A549 (cell line): ENCODE measurements around the gene MAGI2. TPM values are rescaled to one million over a fixed set of nuclear protein-coding genes. Genes with fewer than 3 reads are reported as not detected.

Experiments used
- ATAC-seq, 2 experiments: fragments of 200-7000 bp in 1 of 2; fragments of >200 bp in 1 of 2; cut with Nextera tagmentation in 1 of 2; cut with Tn5 transposase in 1 of 2; 3 replicates each; pipeline versions ENCODE4 v1.8.0 to v1.9.1; 2018 to 2020; ENCODE audit warnings: mild to moderate bottlenecking in 1 of 2, moderate library complexity in 1 of 2
- CTCF ChIA-PET: fragments of 300-600 bp; sonication (Branson Sonifier 250); formaldehyde crosslinking; extraction: SDS; loops from one replicate; lab custom pipeline; 2021; ENCODE audit warnings: antibody characterized with exemption, inconsistent platforms; lab: Yijun Ruan, JAX
- POLR2A ChIA-PET: fragments of 350-600 bp; formaldehyde crosslinking; extraction: SDS; loops from one replicate; lab custom pipeline; 2021; ENCODE audit warnings: antibody characterized with exemption, inconsistent platforms; lab: Yijun Ruan, JAX
- DNase-seq, 2 experiments: peaks; one replicate each; pipeline versions ENCODE4 v3.0.0 to v3.0.0-alpha.2; 2011 to 2016; ENCODE audit warnings: low read depth in 1 of 2, low spot score in 1 of 2
- FAIRE-seq: peaks from 2 replicates; lab custom pipeline; 2011; peaks lifted over from hg19 to GRCh38; lab: Jason Lieb, UNC
- H3K27ac ChIP-seq, 2 experiments: fragments of >200 bp; sonication (Bioruptor Twin); formaldehyde crosslinking; 3 replicates each; pipeline ENCODE4 v1.5.1; 2016 to 2017
- H3K4me1 ChIP-seq: fragments of >200 bp; sonication (Bioruptor Twin); formaldehyde crosslinking; 3 replicates; pipeline ENCODE4 v1.6.1; 2016
- H3K4me2 ChIP-seq: fragments of >200 bp; sonication (Bioruptor Twin); formaldehyde crosslinking; 3 replicates; pipeline ENCODE4 v1.6.1; 2016
- H3K4me3 ChIP-seq: fragments of >200 bp; sonication (Bioruptor Twin); formaldehyde crosslinking; 3 replicates; pipeline ENCODE4 v1.5.1; 2016
- H3K9me3 ChIP-seq: fragments of >200 bp; sonication (Bioruptor Twin); formaldehyde crosslinking; 3 replicates; pipeline ENCODE4 v1.6.1; 2016
- BHLHE40 ChIP-seq: IDR thresholded peaks from 2 replicates; pipeline ENCODE4 v1.6.1; 2012; ENCODE audit warnings: low read depth, low read length, inconsistent platforms
- CEBPB ChIP-seq, 2 experiments: fragments of >200 bp in 1 of 2; sonication (Bioruptor Twin) in 1 of 2; formaldehyde crosslinking in 1 of 2; IDR thresholded peaks; 2 replicates each; pipeline ENCODE4 v1.6.1; 2012 to 2016
- ESRRA ChIP-seq: fragments of 150-350 bp; IDR thresholded peaks from 2 replicates; pipeline ENCODE4 v1.6.1; 2014; ENCODE audit warnings: mild to moderate bottlenecking, low read length, borderline replicate concordance
- FOXS1 ChIP-seq: fragments of 250-450 bp; sonication (Bioruptor Pico); IDR thresholded peaks from 2 replicates; pipeline ENCODE4 v1.5.0; 2020; ENCODE audit warnings: mild to moderate bottlenecking, moderate library complexity
- HDAC2 ChIP-seq: fragments of 200-600 bp; sonication (generic); IDR thresholded peaks from 2 replicates; pipeline ENCODE4 v1.6.1; 2016
- HEYL ChIP-seq: fragments of 250-450 bp; sonication (Bioruptor Pico); IDR thresholded peaks from 2 replicates; pipeline ENCODE4 v1.8.0; 2021; ENCODE audit warnings: mild to moderate bottlenecking, moderate library complexity
- HOXB5 ChIP-seq: fragments of 250-450 bp; sonication (Bioruptor Pico); IDR thresholded peaks from 2 replicates; pipeline ENCODE4 v1.5.0; 2020; ENCODE audit warnings: mild to moderate bottlenecking, moderate library complexity
- JUN ChIP-seq, 2 experiments: fragments of >200 bp; sonication (Bioruptor Twin); formaldehyde crosslinking; IDR thresholded peaks; 2 replicates in 1 of 2; 3 replicates in 1 of 2; pipeline ENCODE4 v1.6.1; 2016 to 2017
- JUNB ChIP-seq: fragments of >200 bp; sonication (Bioruptor Twin); formaldehyde crosslinking; IDR thresholded peaks from 2 replicates; pipeline ENCODE4 v1.6.1; 2016
- MAFK ChIP-seq: fragments of 450-650 bp; IDR thresholded peaks from 2 replicates; pipeline ENCODE4 v1.6.1; 2014; ENCODE audit not compliant: partially characterized antibody
- MAZ ChIP-seq: fragments of 150-350 bp; IDR thresholded peaks from 2 replicates; pipeline ENCODE4 v1.6.1; 2014; ENCODE audit warnings: antibody characterized with exemption, low read depth, low read length, borderline replicate concordance
- PHF8 ChIP-seq: fragments of 200-600 bp; sonication (generic); IDR thresholded peaks from 2 replicates; pipeline ENCODE4 v1.6.1; 2016; ENCODE audit warnings: low read depth, mild to moderate bottlenecking, antibody characterized with exemption, moderate library complexity, borderline replicate concordance
- RARB ChIP-seq: fragments of 250-450 bp; sonication (Bioruptor Pico); IDR thresholded peaks from 2 replicates; pipeline ENCODE4 v1.8.0; 2021; ENCODE audit warnings: mild to moderate bottlenecking, moderate library complexity
- RCOR1 ChIP-seq: fragments of 150-350 bp; IDR thresholded peaks from 2 replicates; pipeline ENCODE4 v1.6.1; 2014; ENCODE audit warnings: antibody characterized with exemption, low read length, low read depth
- TFCP2L1 ChIP-seq: fragments of 250-450 bp; sonication (Bioruptor Pico); IDR thresholded peaks from 2 replicates; pipeline ENCODE4 v1.5.0; 2021; ENCODE audit warnings: mild to moderate bottlenecking
- ZC3H11A ChIP-seq: fragments of 450-650 bp; IDR thresholded peaks from 2 replicates; pipeline ENCODE4 v1.6.1; 2014; ENCODE audit warnings: antibody characterized with exemption, mild to moderate bottlenecking
- ZFP36 ChIP-seq: fragments of 450-650 bp; IDR thresholded peaks from 2 replicates; pipeline ENCODE4 v1.6.1; 2014; ENCODE audit warnings: borderline replicate concordance; ENCODE audit not compliant: partially characterized antibody
- ZSCAN20 ChIP-seq: fragments of 250-450 bp; sonication (Bioruptor Pico); IDR thresholded peaks from 2 replicates; pipeline ENCODE4 v1.8.0; 2022; ENCODE audit warnings: mild to moderate bottlenecking, moderate library complexity
- WGBS: methylation state at CpG from one replicate; pipeline ENCODE4 v1.1.6; 2017; ENCODE audit errors: missing lambda C conversion rate; 5-methylcytosine and 5-hydroxymethylcytosine counted together
- polyA plus RNA-seq, 4 experiments: library from polyadenylated mRNA; depleted of rRNA in 3 of 4; stranded (reverse); fragments of >200 nt; fragmentation: RNase III in 1 of 4; extraction: RNeasy Plus Mini Kit Qiagen cat#74134 plus additional on column Dnase treatment in 1 of 4; gene quantifications; 2 replicates in 3 of 4; 3 replicates in 1 of 4; pipeline ENCODE4 v1.2.3, GENCODE V29; 2011 to 2017
- TF ChIP-seq, protein P1 (sequence below): fragments of >200 bp; sonication (Bioruptor Twin); formaldehyde crosslinking; IDR thresholded peaks from 3 replicates; pipeline ENCODE4 v1.5.1; 2016
- TF ChIP-seq, protein P2 (sequence below): fragments of 200-600 bp; sonication (generic); IDR thresholded peaks from 2 replicates; pipeline ENCODE4 v1.6.1; 2016; ENCODE audit warnings: antibody characterized with exemption, mild to moderate bottlenecking, moderate library complexity
- TF ChIP-seq, protein P3 (sequence below): fragments of 250-450 bp; sonication (Bioruptor Pico); IDR thresholded peaks from 2 replicates; pipeline ENCODE4 v1.5.0; 2021; ENCODE audit warnings: mild to moderate bottlenecking, moderate library complexity, borderline replicate concordance
- TF ChIP-seq, protein P4 (sequence below): fragments of >200 bp; sonication (Bioruptor Twin); formaldehyde crosslinking; IDR thresholded peaks from 2 replicates; pipeline ENCODE4 v1.6.1; 2016
- TF ChIP-seq, protein P5 (sequence below): IDR thresholded peaks from 2 replicates; pipeline ENCODE4 v1.6.1; 2012

MAGI2 gene
- polyA plus RNA-seq, 2 of the 4 experiments (the other 2 are of a cell fraction), result 0.48 to 0.81 TPM

DNA sequence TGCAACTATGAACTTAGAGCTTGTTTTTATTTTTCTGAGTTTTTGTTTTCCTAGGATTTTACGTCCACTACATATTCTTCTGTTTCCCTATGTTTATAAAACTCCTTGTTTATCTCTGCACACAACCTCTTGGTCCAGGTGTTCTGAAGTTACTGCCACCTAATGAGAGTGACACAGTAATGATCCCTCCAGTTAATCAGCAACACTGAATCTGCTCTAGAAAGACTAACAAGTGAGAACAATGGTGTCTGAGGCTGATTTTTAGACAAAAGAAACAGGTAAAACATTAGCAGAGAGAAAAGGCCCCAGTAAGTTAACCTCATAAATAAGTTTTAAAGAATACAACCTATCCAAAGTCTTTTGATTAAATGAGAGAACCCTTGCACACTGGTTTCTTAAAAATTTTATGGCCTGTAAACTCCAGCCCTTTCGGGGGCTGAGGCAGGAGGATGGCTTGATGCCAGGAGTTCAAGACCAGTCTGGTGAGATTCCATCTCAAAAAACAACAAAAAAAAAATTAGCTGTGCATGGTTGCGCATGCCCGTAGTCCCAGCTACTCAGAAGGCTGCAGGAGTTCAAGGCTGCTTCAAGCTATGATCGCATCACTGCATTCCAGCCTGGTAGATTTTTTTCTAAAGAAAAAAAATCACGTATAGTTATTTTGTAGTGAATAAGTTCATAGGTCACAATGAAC lies 397.6 kb downstream of the MAGI2 start:
- CTCF ChIA-PET, result interaction anchor here (0.7 to 1.1 kb wide), 2 partner anchors 121 to 1082 kb away, joined by 3 read pairs; no protein-coding TSS in a partner anchor
- H3K4me1 ChIP-seq, result no peaks in the 10 kb centered on the region
- H3K27ac ChIP-seq, result no peak overlapping the region
- ATAC-seq (no peak), DNase-seq (no peak), FAIRE-seq (no peak)
- H3K9me3 ChIP-seq, result no peaks in the 10 kb centered on the region
- WGBS, result 69% methylated on average over 6 of the region's 6 CpGs
- TF ChIP-seq, protein P1, sequence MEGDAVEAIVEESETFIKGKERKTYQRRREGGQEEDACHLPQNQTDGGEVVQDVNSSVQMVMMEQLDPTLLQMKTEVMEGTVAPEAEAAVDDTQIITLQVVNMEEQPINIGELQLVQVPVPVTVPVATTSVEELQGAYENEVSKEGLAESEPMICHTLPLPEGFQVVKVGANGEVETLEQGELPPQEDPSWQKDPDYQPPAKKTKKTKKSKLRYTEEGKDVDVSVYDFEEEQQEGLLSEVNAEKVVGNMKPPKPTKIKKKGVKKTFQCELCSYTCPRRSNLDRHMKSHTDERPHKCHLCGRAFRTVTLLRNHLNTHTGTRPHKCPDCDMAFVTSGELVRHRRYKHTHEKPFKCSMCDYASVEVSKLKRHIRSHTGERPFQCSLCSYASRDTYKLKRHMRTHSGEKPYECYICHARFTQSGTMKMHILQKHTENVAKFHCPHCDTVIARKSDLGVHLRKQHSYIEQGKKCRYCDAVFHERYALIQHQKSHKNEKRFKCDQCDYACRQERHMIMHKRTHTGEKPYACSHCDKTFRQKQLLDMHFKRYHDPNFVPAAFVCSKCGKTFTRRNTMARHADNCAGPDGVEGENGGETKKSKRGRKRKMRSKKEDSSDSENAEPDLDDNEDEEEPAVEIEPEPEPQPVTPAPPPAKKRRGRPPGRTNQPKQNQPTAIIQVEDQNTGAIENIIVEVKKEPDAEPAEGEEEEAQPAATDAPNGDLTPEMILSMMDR, result no peak
- TF ChIP-seq TFCP2L1 (CRISPR knock-in tag), result no peak
- TF ChIP-seq ZSCAN20 (CRISPR knock-in tag), result no peak
- no peak for TF ChIP-seq MAFK
- TF ChIP-seq ZC3H11A, result no peak
- TF ChIP-seq RCOR1, result no peak
- TF ChIP-seq RARB, result no peak
- no peak for TF ChIP-seq JUN (IDR thresholded peaks at IDR 0.05)
- TF ChIP-seq, protein P2, sequence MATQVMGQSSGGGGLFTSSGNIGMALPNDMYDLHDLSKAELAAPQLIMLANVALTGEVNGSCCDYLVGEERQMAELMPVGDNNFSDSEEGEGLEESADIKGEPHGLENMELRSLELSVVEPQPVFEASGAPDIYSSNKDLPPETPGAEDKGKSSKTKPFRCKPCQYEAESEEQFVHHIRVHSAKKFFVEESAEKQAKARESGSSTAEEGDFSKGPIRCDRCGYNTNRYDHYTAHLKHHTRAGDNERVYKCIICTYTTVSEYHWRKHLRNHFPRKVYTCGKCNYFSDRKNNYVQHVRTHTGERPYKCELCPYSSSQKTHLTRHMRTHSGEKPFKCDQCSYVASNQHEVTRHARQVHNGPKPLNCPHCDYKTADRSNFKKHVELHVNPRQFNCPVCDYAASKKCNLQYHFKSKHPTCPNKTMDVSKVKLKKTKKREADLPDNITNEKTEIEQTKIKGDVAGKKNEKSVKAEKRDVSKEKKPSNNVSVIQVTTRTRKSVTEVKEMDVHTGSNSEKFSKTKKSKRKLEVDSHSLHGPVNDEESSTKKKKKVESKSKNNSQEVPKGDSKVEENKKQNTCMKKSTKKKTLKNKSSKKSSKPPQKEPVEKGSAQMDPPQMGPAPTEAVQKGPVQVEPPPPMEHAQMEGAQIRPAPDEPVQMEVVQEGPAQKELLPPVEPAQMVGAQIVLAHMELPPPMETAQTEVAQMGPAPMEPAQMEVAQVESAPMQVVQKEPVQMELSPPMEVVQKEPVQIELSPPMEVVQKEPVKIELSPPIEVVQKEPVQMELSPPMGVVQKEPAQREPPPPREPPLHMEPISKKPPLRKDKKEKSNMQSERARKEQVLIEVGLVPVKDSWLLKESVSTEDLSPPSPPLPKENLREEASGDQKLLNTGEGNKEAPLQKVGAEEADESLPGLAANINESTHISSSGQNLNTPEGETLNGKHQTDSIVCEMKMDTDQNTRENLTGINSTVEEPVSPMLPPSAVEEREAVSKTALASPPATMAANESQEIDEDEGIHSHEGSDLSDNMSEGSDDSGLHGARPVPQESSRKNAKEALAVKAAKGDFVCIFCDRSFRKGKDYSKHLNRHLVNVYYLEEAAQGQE, result no peak
- no peak overlapping the region for H3K4me2 ChIP-seq
- H3K4me3 ChIP-seq, result no peak overlapping the region
- POLR2A ChIA-PET, result no interaction called here

DNA sequence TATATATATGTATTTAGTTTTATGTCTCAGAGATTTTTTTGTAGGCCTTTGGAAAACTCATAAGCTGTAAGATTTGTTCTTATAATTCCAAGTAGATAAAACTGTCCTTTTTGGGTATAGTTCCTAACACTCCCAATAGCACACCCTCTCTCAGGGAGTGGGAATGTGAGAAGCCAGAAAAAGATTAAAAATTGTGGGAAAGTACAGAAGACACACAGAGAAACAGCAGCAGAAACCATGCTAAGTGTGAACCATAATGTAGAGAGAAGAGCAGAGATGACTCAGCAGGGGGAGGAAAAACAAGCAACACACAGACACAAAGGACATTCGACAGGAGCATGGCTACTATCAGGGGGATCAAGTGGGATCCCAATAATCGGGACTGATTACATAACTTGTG lies 401.6 kb downstream of the MAGI2 start:
- CTCF ChIA-PET, result no interaction called here
- Histone ChIP-seq H3K4me1 (no peaks in the 10 kb centered on the region), H3K4me3 (no peak overlapping the region)
- no peak for FAIRE-seq
- WGBS, result 35% methylated on average over 2 of the region's 2 CpGs
- TF ChIP-seq MAZ (no peak), HOXB5 (CRISPR knock-in tag) (no peak), CEBPB (IDR thresholded peaks at IDR 0.05) (no peak), BHLHE40 (no peak)
- TF ChIP-seq, protein P3, sequence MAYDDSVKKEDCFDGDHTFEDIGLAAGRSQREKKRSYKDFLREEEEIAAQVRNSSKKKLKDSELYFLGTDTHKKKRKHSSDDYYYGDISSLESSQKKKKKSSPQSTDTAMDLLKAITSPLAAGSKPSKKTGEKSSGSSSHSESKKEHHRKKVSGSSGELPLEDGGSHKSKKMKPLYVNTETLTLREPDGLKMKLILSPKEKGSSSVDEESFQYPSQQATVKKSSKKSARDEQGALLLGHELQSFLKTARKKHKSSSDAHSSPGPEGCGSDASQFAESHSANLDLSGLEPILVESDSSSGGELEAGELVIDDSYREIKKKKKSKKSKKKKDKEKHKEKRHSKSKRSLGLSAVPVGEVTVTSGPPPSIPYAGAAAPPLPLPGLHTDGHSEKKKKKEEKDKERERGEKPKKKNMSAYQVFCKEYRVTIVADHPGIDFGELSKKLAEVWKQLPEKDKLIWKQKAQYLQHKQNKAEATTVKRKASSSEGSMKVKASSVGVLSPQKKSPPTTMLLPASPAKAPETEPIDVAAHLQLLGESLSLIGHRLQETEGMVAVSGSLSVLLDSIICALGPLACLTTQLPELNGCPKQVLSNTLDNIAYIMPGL (CRISPR knock-in tag), result no peak
- TF ChIP-seq, all 56 proteins: peak for 0
- H3K9me3 ChIP-seq, result no peaks in the 10 kb centered on the region
- no peak for ATAC-seq
- H3K4me2 ChIP-seq, result no peak overlapping the region
- DNase-seq, result no peak
- POLR2A ChIA-PET, result no interaction called here
- H3K27ac ChIP-seq, result no peak overlapping the region

DNA sequence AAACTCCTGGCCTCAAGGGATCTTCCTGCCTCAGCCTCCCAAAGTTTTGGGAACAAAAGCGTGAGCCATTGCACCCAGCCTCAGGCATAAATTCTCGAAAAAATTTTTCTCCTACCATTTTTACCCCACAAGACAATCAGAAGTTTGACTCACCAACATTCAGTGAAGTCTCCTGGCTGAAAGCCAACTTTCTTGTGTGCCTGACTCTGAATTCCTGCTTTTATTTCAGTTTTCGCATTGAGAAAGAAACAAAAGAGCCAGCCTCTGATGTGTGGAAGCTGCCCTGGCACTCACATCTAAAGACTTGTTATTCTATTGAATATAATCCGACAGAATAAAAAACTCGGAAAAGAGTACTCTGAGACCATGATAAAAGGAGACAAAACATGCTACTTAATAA lies 402.9 kb downstream of the MAGI2 start:
- no peak for DNase-seq
- ATAC-seq, result no peak
- FAIRE-seq, result no peak
- TF ChIP-seq PHF8, result no peak
- TF ChIP-seq, protein P3 (CRISPR knock-in tag), result no peak
- TF ChIP-seq, protein P4, sequence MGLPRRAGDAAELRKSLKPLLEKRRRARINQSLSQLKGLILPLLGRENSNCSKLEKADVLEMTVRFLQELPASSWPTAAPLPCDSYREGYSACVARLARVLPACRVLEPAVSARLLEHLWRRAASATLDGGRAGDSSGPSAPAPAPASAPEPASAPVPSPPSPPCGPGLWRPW, result no peak
- TF ChIP-seq JUNB, result no peak
- TF ChIP-seq HOXB5 (CRISPR knock-in tag), result no peak
- no peak for TF ChIP-seq ZFP36
- TF ChIP-seq HEYL (CRISPR knock-in tag), result no peak
- no peak for TF ChIP-seq HDAC2
- no peak for TF ChIP-seq FOXS1 (CRISPR knock-in tag)
- TF ChIP-seq RARB, result no peak
- TF ChIP-seq, protein P5, sequence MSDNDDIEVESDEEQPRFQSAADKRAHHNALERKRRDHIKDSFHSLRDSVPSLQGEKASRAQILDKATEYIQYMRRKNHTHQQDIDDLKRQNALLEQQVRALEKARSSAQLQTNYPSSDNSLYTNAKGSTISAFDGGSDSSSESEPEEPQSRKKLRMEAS, result no peak
- TF ChIP-seq ESRRA, result no peak

More for the DNA sequence above, 402.9 kb downstream of the MAGI2 start:
- Histone ChIP-seq H3K4me2 (no peak overlapping the region), H3K4me3 (no peak overlapping the region), H3K9me3 (no peaks in the 10 kb centered on the region), H3K27ac (no peak overlapping the region), H3K4me1 (no peaks in the 10 kb centered on the region)
- CTCF ChIA-PET, result no interaction called here
- WGBS, result 65% methylated on average over 5 of the region's 5 CpGs
- POLR2A ChIA-PET, result no interaction called here
